NT2/D1 (cell line): Measurements from ENCODE around the gene CTNNA2.

ENCODE experiments used
- SUZ12 ChIP-seq: IDR thresholded peaks from 2 replicates; pipeline ENCODE4 v1.6.1; 2011; ENCODE audit not compliant: insufficient read length, insufficient read depth; ENCODE audit errors: extremely low read depth
- YY1 ChIP-seq: IDR thresholded peaks from 2 replicates; pipeline ENCODE4 v1.6.1; 2011; ENCODE audit not compliant: insufficient read length, insufficient read depth
- ZNF274 ChIP-seq: IDR thresholded peaks from 2 replicates; pipeline ENCODE4 v1.6.1; 2011; ENCODE audit warnings: mild to moderate bottlenecking, low read depth, low read length

GRCh38 chr2:80153768-80154167 lies 640.9 kb downstream of the CTNNA2 start:
- TF ChIP-seq YY1 (no peak), ZNF274 (no peak), SUZ12 (no peak)
